ENCODE results near the gene GALNT14. TPM values are rescaled to one million over a fixed set of nuclear protein-coding genes. Genes with fewer than 3 reads are reported as not detected.

GALNT14 gene
- total and polyA plus RNA-seq, 2 donors (not counting 1 experiment from before 2014, with no cell fraction given) = 3.1 to 6.2 TPM

- ATAC-seq (ENCODE audit: low read depth) (no peak), DNase-seq (no peak)
- H3K4me1 Mint-ChIP-seq = no peaks in the 10 kb centered on the region
- no peaks in the 10 kb centered on the region for H3K9me3 Mint-ChIP-seq (ENCODE audit: insufficient read depth)
- ChIA-PET CTCF (no interaction called here), POLR2A (no interaction called here)
- Histone ChIP-seq H3K27me3 (replicated peaks in 1 of 4; ENCODE audit: control extremely low read depth in 1 of 4, control insufficient read depth in 3 of 4, insufficient read depth in 4 of 4, low read length in 3 of 4) (no peaks in the 10 kb centered on the region), H3K27ac (ENCODE audit: low read length in 2 of 2) (no peak overlapping the region), H2AFZ (ENCODE audit: insufficient read depth, low read depth, low read length, poor library complexity, severe bottlenecking) (no peak overlapping the region), H3K36me3 (replicated peaks in 1 of 2; ENCODE audit: control extremely low read depth in 1 of 2, control insufficient read depth in 1 of 2, extremely low read depth in 1 of 2, insufficient read depth in 2 of 2, low read length in 1 of 2) (no peaks in the 10 kb centered on the region), H3K4me2 (replicated peaks; ENCODE audit: low read depth, low read length, poor library complexity, severe bottlenecking) (no peak overlapping the region), H4K20me1 (ENCODE audit: control insufficient read depth, insufficient read depth, low read length, poor library complexity, severe bottlenecking) (no peaks in the 10 kb centered on the region), H3K4me1 (ENCODE audit: control insufficient read depth in 2 of 2, insufficient read depth in 2 of 2, low read length in 2 of 2) (no peaks in the 10 kb centered on the region), H3K79me2 (ENCODE audit: control insufficient read depth, insufficient read depth, low read length) (no peaks in the 10 kb centered on the region), H3K9me3 (ENCODE audit: control extremely low read depth in 1 of 3, control insufficient read depth in 2 of 3, insufficient read depth in 1 of 3, low read length in 2 of 3) (no peaks in the 10 kb centered on the region), H3K4me3 (ENCODE audit: control extremely low read depth in 1 of 5, extremely low read depth in 1 of 5, insufficient read depth in 1 of 5, low read depth in 2 of 5, low read length in 4 of 5) (no peak overlapping the region), H3K9ac (ENCODE audit: low read length) (no peak overlapping the region)
- no peaks in the 10 kb centered on the region for H3K27me3 Mint-ChIP-seq
- H3K4me3 Mint-ChIP-seq = no peak overlapping the region
- H3K27ac Mint-ChIP-seq = no peak overlapping the region
- TF ChIP-seq EZH2 (IDR thresholded peaks at IDR 0.05; ENCODE audit: borderline replicate concordance, insufficient read depth, low read depth, low read length, poor library complexity, severe bottlenecking) = no peak
- no peak for TF ChIP-seq CTCF (IDR thresholded peaks at IDR 0.05)
- WGBS (ENCODE audit: insufficient coverage) = 98% methylated on average over 6 of the region's 7 CpGs
- intact Hi-C loops (cut with micrococcal nuclease) = no loop called here
These were observed 62.8 kb downstream of the GALNT14 start for GRCh38 chr2:31075431-31075830.

- Histone ChIP-seq H3K9me3 (ENCODE audit: control extremely low read depth in 1 of 3, control insufficient read depth in 2 of 3, insufficient read depth in 1 of 3, low read length in 2 of 3) (no peaks in the 10 kb centered on the region), H3K4me3 (ENCODE audit: control extremely low read depth in 1 of 5, extremely low read depth in 1 of 5, insufficient read depth in 1 of 5, low read depth in 2 of 5, low read length in 4 of 5) (no peak overlapping the region), H3K9ac (ENCODE audit: low read length) (no peak overlapping the region), H3K27ac (ENCODE audit: low read length in 2 of 2) (no peak overlapping the region), H3K4me1 (ENCODE audit: control insufficient read depth in 2 of 2, insufficient read depth in 2 of 2, low read length in 2 of 2) (no peaks in the 10 kb centered on the region), H2AFZ (ENCODE audit: insufficient read depth, low read depth, low read length, poor library complexity, severe bottlenecking) (no peak overlapping the region), H4K20me1 (ENCODE audit: control insufficient read depth, insufficient read depth, low read length, poor library complexity, severe bottlenecking) (no peaks in the 10 kb centered on the region), H3K4me2 (replicated peaks; ENCODE audit: low read depth, low read length, poor library complexity, severe bottlenecking) (no peak overlapping the region), H3K27me3 (replicated peaks in 1 of 4; ENCODE audit: control extremely low read depth in 1 of 4, control insufficient read depth in 3 of 4, insufficient read depth in 4 of 4, low read length in 3 of 4) (no peaks in the 10 kb centered on the region), H3K79me2 (ENCODE audit: control insufficient read depth, insufficient read depth, low read length) (no peaks in the 10 kb centered on the region), H3K36me3 (replicated peaks in 1 of 2; ENCODE audit: control extremely low read depth in 1 of 2, control insufficient read depth in 1 of 2, extremely low read depth in 1 of 2, insufficient read depth in 2 of 2, low read length in 1 of 2) (no peaks in the 10 kb centered on the region)
- ChIA-PET CTCF (no interaction called here), POLR2A (no interaction called here)
- TF ChIP-seq CTCF (IDR thresholded peaks at IDR 0.05) (no peak), EZH2 (IDR thresholded peaks at IDR 0.05; ENCODE audit: borderline replicate concordance, insufficient read depth, low read depth, low read length, poor library complexity, severe bottlenecking) (no peak)
- DNase-seq = no peak
- no peak overlapping the region for H3K4me3 Mint-ChIP-seq
- intact Hi-C loops (cut with micrococcal nuclease) = no loop called here
- no peaks in the 10 kb centered on the region for H3K4me1 Mint-ChIP-seq
- H3K27me3 Mint-ChIP-seq = no peaks in the 10 kb centered on the region
- H3K9me3 Mint-ChIP-seq (ENCODE audit: insufficient read depth) = no peaks in the 10 kb centered on the region
- ATAC-seq (ENCODE audit: low read depth) = no peak
- H3K27ac Mint-ChIP-seq = no peak overlapping the region
- WGBS (ENCODE audit: insufficient coverage) = 97% methylated on average over 5 of the region's 6 CpGs
These were observed 66.5 kb downstream of the GALNT14 start for GRCh38 chr2:31071741-31072140.

Measured in B cell (primary cell).